ENCODE results near the gene CHI3L2.

CHI3L2 gene

GRCh38 chr1:111256988-111257658 lies 29.6 kb downstream of the CHI3L2 start:
- DNase-seq, result no peak

- no peak for DNase-seq
These were observed 40.4 kb downstream of the CHI3L2 start for GRCh38 chr1:111267801-111268508.

GRCh38 chr1:111269825-111270406 lies 42.4 kb downstream of the CHI3L2 start:
- DNase-seq, result no peak

GRCh38 chr1:111270771-111271463 lies 43.4 kb downstream of the CHI3L2 start:
- no peak for DNase-seq

- no peak for DNase-seq
These were observed 43.9 kb downstream of the CHI3L2 start for GRCh38 chr1:111271464-111271801.

GRCh38 chr1:111272081-111272480 lies 44.6 kb downstream of the CHI3L2 start:
- no peak for DNase-seq

- no peak for DNase-seq
These were observed 47.1 kb downstream of the CHI3L2 start for GRCh38 chr1:111274653-111275052.

- no peak for DNase-seq
These were observed 47.6 kb downstream of the CHI3L2 start for GRCh38 chr1:111275079-111275478.

- no peak for DNase-seq
These were observed 48.4 kb downstream of the CHI3L2 start for GRCh38 chr1:111275780-111276433.

GRCh38 chr1:111279144-111279543 lies 51.6 kb downstream of the CHI3L2 start:
- no peak for DNase-seq

- DNase-seq, result no peak
These were observed 52.8 kb downstream of the CHI3L2 start for GRCh38 chr1:111280267-111280666.

- no peak for DNase-seq
These were observed 53.9 kb downstream of the CHI3L2 start for GRCh38 chr1:111281411-111281810.

- no peak for DNase-seq
These were observed 56.3 kb downstream of the CHI3L2 start for GRCh38 chr1:111283838-111284237.

- no peak for DNase-seq
These were observed 58.4 kb downstream of the CHI3L2 start for GRCh38 chr1:111285879-111286278.

GRCh38 chr1:111286912-111287311 lies 59.4 kb downstream of the CHI3L2 start:
- no peak for DNase-seq

GRCh38 chr1:111289371-111289770 lies 61.9 kb downstream of the CHI3L2 start:
- no peak for DNase-seq

GRCh38 chr1:111290104-111290503 lies 62.6 kb downstream of the CHI3L2 start:
- DNase-seq, result no peak

- no peak for DNase-seq
These were observed 63.1 kb downstream of the CHI3L2 start, which contains the start of gene CHIA for GRCh38 chr1:111290630-111291029. Gene CHIA (plus strand): TSS chr1:111290851. CDS start chr1:111310468, 19,617 bp downstream.
